T-helper 1 cell treated with Interleukin-12 subunit alpha and Interleukin-12 subunit beta and Interleukin-4 antibody, amounts not matched to agents 30 μg/mL and 1 μg/mL, for 36 hours (primary cell): Measurements from ENCODE around the gene PKP4.

ENCODE experiments used
- H3K27ac Mint-ChIP-seq: one replicate; pipeline ENCODE4 v1.8.0; 2021; ENCODE audit warnings: mild to moderate bottlenecking, mixed read lengths
- H3K27me3 Mint-ChIP-seq: one replicate; pipeline ENCODE4 v1.8.0; 2021; ENCODE audit warnings: low read depth, mixed read lengths
- H3K36me3 Mint-ChIP-seq: one replicate; pipeline ENCODE4 v1.8.0; 2021; ENCODE audit warnings: low read depth, mixed read lengths
- H3K4me1 Mint-ChIP-seq: one replicate; pipeline ENCODE4 v1.8.0; 2021; ENCODE audit warnings: low read depth, mixed read lengths
- H3K4me3 Mint-ChIP-seq: one replicate; pipeline ENCODE4 v1.8.0; 2021; ENCODE audit warnings: mild to moderate bottlenecking, moderate library complexity, mixed read lengths
- H3K9me3 Mint-ChIP-seq: one replicate; pipeline ENCODE4 v1.8.0; 2021; ENCODE audit warnings: mixed read lengths

The PKP4 gene

DNA sequence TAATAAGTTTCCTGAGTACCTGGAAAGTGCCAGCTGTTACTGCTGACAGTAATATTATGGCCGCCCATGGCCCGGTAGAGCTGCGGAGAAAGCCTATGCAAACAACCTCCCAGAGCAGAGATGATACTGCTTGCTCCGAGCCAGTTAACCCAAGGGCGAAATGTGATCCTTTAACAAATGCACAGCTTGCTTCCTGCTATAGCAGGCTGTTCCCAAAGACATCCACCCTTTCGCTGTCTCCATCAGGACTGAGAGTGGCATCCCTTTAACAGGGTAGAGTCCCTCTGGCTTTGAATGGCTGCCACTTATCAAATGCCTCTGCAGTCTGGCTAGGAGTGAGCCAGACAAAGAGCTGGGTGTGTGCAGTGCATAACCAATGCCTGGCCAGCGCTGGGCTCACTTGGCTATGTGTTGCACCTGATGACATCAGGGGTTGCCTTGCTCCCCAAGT, 268.7 kb downstream of the PKP4 start:
- Mint-ChIP-seq H3K4me3 (no peak overlapping the region), H3K4me1 (no peaks in the 10 kb centered on the region), H3K9me3 (no peaks in the 10 kb centered on the region), H3K36me3 (no peaks in the 10 kb centered on the region), H3K27ac (no peak overlapping the region), H3K27me3 (no peaks in the 10 kb centered on the region)

DNA sequence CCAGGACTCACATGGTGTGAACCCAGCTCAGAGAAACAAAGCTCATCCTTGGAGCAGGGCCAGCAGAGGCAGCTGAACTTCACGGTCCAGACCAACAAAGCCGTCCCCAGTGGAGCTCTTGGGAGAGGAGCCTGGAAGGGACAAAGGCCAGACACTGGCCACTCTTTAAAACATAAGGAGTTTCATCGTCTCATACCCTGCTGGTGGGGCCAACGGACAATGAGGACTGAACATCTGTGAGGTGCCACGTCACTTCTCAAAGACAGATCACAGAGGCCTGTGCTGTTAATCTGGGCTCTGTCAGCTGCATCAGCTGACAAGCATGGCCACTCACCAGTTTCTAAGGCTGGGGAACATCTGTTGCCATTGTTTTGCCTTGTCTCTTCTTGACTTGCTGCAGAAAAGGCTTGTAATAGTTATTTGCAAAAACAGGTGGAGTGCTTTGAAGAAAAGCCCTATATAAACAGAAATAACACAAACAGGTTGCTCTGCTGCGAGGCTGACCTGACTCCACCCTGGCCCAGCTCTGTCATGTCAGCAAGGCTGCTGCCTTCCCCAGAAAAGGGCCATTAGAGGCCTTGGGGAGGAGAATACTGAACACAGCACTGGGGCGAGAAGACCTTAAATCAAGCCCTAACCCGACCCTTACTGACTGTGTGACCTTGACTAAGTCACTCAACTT, 270.3 kb downstream of the PKP4 start:
- Mint-ChIP-seq H3K4me1 (no peaks in the 10 kb centered on the region), H3K27me3 (no peaks in the 10 kb centered on the region), H3K36me3 (no peaks in the 10 kb centered on the region), H3K9me3 (no peaks in the 10 kb centered on the region), H3K27ac (no peak overlapping the region), H3K4me3 (no peak overlapping the region)

DNA sequence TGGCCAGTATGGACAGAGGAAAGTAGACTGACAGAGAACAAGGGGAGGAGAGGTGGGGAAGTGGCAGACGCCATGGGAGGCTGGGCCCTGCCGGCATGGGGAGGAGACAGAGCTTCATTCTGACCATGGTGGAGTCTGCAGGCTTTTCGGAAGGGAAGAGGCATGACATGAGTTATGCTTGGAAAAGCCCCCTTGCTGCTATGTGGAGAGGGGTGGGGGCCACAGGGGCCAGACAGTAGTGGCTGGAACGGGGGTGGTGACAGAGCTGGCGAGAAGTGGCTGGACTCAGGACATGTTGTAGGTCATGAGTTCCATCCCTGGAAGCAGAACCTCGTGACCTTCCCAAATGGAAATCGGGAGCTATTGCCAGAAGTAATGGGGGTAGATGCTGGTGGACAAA, 271.7 kb downstream of the PKP4 start:
- Mint-ChIP-seq H3K36me3 (no peaks in the 10 kb centered on the region), H3K27me3 (no peaks in the 10 kb centered on the region), H3K9me3 (no peaks in the 10 kb centered on the region), H3K4me3 (no peak overlapping the region), H3K27ac (no peak overlapping the region), H3K4me1 (no peaks in the 10 kb centered on the region)

DNA sequence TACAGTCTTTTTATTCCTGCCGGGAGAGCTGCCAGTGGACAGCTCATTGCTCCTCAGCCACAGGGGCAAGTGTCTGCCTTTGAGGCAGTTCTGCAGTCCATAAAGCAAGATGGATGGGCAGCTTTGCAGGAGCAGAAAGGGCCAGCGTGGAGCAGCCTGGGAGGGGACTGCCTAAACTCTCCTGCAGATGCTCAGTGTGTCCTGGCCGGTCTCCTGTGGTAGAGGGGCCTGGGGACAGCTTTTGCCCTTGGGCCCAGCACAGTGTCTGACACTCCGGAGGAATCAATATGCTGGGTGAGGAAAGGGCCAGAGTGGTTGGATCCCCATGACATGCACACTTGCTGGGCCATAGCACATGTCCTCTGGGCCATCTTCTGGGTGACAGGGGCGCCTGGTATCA, 272.7 kb downstream of the PKP4 start:
- Mint-ChIP-seq H3K9me3 (no peaks in the 10 kb centered on the region), H3K36me3 (no peaks in the 10 kb centered on the region), H3K4me3 (no peak overlapping the region), H3K27ac (no peak overlapping the region), H3K27me3 (no peaks in the 10 kb centered on the region), H3K4me1 (no peaks in the 10 kb centered on the region)

DNA sequence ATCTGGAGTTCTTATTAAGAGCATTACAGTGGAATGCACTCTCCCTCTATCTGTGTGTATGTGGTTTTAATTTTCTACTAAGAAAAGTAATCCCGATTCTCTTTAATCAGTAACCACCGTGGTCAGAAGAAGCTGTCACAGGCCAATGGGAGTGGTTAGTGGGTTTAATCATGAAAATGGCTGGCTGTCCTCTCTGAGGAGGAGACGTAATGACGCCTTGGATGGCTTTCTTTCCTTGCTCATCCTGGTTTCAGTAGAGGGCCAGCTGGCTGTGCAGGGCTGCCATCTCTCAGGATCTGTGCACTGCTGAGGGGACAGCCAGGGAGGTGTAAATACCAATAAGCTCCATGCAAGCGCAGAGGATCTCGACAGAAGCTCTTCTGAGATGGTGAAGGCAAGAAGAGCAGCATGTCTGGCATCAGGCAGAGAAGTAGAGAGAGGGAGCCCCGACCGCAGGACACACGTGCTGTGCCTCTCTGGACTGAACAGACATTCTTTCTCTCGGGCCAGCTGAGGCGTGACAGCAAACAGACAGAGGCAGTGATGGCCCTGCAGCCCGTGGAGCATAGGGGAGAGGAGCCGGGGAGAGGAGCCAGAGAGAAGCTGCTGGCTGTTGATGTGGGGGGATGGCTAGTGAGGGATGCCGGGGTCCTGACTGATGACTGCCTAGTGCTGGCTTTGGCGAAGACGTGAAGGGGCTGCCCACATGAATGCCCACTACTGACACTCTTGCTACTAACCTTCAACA, 273.3 kb downstream of the PKP4 start:
- no peak overlapping the region for H3K4me3 Mint-ChIP-seq
- H3K9me3 Mint-ChIP-seq = no peaks in the 10 kb centered on the region
- no peaks in the 10 kb centered on the region for H3K4me1 Mint-ChIP-seq
- no peaks in the 10 kb centered on the region for H3K36me3 Mint-ChIP-seq
- no peak overlapping the region for H3K27ac Mint-ChIP-seq
- no peaks in the 10 kb centered on the region for H3K27me3 Mint-ChIP-seq

DNA sequence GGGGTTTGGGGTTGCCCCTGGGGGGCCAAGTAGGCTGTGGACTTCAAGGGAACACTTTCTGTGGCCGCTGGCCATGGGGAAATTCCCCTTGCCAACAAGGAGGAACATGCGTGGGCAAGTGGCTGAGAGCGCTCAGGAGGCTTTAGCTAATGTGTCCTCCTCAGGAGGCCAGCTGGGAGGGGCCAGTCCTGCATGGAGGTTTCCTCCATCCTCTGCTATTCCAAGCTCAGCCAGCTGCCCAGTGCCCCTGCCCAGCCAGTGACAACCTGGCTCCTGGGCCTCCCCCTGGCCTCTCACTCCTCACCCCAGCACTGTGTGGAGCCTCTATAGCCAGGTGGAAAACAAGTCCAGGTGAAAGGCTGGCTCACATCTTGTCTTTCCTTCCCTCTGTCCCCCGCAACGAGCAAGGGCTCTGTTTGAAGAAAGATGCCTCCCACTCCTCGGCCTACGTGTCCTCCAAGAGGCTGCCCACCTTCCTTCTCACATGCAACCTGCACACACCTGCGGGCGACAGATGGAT, 273.9 kb downstream of the PKP4 start:
- Mint-ChIP-seq H3K9me3 (no peaks in the 10 kb centered on the region), H3K27me3 (no peaks in the 10 kb centered on the region), H3K4me3 (no peak overlapping the region), H3K4me1 (no peaks in the 10 kb centered on the region), H3K36me3 (no peaks in the 10 kb centered on the region), H3K27ac (no peak overlapping the region)

DNA sequence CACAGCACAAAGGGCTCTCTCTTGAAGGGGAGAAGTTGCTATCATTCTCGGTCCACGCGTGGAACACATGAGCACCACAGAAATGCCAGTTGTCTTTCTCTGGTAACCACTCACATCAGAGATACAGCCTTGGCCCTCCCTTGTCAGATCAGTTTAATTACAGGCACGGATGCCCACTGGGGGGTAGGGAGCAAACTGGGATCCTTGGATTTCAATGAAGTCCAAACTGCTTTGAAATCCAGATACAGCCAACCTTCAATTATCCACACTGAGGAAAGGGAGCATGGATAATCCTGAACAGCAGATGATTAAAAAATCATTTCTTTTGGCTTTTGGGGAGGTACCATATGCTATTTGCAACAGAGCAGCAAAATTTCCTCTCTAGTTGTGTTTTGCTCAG, 274.6 kb downstream of the PKP4 start:
- no peaks in the 10 kb centered on the region for H3K36me3 Mint-ChIP-seq
- no peak overlapping the region for H3K4me3 Mint-ChIP-seq

More for the DNA sequence above, 274.6 kb downstream of the PKP4 start:
- no peak overlapping the region for H3K27ac Mint-ChIP-seq
- no peaks in the 10 kb centered on the region for H3K9me3 Mint-ChIP-seq
- H3K27me3 Mint-ChIP-seq = peaks cover 4% of the 10 kb centered on the region
- no peaks in the 10 kb centered on the region for H3K4me1 Mint-ChIP-seq
